GM11168 (cell line): ENCODE data around the gene LRRC8C.

Experiments
- in situ Hi-C: fragments of 300-500 bp; cut with MboI; formaldehyde crosslinking; loops from one replicate; pipeline ENCODE4 v1.12.0; 2022; ENCODE audit warnings: low sequenced_read_pairs; ENCODE audit not compliant: unreplicated experiment

Gene LRRC8C

GRCh38 chr1:89698020-89698560, 65.2 kb downstream of the LRRC8C start:
- in situ Hi-C loops: no loop called here

GRCh38 chr1:89698624-89699023, 65.7 kb downstream of the LRRC8C start:
- in situ Hi-C loops: no loop called here

DNA sequence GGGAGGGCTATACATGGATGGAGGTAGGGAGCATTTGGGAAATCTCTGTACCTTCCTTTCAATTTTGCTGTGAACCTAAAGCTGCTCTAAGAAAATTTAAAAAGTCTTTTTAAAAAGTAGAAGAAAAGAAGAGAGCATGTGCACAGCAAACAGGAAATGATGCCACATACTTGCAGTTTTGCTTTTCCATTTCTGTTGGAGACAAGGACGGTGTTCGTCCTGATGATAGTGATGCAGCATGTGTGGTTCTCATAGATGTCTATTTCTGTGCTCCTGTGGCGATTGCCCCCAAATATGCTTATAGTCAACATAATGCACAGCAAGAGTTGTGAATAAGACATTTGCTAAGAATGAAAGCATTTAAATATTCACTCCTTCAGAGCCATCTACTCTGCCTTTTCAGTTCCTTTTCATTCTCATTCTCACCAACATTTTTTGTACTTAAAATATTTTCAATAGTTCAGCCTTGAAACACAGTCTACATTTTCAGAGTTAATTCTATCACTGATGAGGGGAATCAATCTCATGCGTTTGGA, 66.6 kb downstream of the LRRC8C start:
- in situ Hi-C loops: no loop called here

DNA sequence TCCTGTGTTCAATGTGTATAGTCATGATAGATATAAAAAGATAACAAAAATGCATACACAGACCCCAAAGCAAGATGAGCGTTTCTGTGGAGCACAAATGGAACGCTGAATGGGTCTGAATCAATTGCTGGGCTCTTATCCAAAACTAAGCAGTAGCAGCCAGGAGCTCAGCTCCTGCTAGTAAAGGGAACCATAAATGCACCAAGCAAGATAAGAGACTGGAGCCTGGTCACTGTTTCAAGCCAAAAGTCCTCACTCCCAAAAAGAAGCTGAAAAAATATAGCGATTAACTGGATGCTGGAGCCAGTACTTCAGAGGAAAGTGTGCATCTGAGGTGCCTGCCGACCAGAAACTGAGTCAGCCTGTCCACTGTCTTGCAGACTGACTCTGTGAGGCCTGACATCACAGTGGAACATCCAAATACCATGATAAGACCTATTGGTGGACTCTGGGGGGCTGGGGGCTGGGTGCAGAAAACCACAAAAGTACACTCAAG, 68.9 kb downstream of the LRRC8C start:
- in situ Hi-C loops: loop anchor here (5.0 kb wide), 1 partner anchor 56 kb away; no protein-coding TSS in a partner anchor

- in situ Hi-C loops: loop anchor here (5.0 kb wide), 1 partner anchor 55 kb away; no protein-coding TSS in a partner anchor
Observed at GRCh38 chr1:89702520-89703045, 69.7 kb downstream of the LRRC8C start.

GRCh38 chr1:89703469-89703868, 70.5 kb downstream of the LRRC8C start:
- in situ Hi-C loops: loop anchor here (5.0 kb wide), 1 partner anchor 54 kb away; no protein-coding TSS in a partner anchor

- in situ Hi-C loops: loop anchor here (5.0 kb wide), 1 partner anchor 53 kb away; no protein-coding TSS in a partner anchor
Observed at GRCh38 chr1:89704014-89704413, 71.1 kb downstream of the LRRC8C start.

GRCh38 chr1:89704885-89705284, 72.0 kb downstream of the LRRC8C start:
- in situ Hi-C loops: loop anchor here (5.0 kb wide), 1 partner anchor 52 kb away; no protein-coding TSS in a partner anchor

DNA sequence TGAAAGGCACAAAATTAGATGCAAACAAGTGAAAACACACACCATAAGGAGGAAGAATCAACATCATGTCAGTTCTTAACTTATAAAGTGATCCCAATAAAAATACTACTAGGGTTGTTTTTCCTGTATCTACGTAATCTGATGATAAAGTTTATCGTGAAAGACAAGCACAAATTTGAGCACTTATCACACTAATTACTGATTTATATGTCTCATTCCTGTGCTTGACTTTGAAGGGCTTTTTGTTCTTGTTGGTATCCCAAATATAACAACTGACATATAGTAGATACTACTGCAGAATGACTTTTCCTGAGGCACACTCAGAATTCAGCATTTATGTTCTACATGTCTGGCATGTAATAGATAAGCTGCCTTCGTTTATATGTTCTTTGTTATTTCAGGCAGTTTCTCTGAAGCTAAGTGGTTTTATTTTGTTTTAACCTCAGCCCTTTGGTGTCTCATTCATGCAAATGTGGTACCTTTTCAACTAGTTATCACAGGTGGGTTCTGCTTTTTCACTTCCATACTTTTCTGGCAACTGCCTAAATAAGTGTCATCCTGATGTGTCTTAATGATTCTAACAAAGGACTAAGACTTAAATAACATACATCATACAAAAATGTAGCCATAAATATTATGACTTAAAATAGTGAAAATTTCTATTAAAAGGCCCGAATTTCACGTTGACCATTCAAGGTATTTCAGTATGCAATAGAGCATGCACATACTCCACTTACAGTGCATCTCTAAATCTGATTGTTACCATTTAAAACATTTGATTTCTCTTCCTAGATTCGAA, 73.2 kb downstream of the LRRC8C start:
- in situ Hi-C loops: no loop called here

DNA sequence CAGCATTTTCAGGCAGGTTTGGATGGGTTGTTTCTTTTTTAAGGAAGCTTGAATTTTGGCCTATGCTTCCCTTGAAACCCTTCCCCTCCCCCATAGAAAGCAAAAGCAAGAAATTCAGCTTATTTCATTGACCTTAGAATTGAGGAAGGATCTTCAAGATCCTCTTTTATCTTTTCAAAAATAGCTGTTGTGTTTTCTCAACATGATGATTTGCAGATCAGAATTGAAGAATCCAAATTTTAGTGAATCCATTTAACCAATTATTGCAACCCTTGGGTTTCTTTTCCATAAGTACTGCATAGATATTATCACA, 73.7 kb downstream of the LRRC8C start:
- in situ Hi-C loops: no loop called here

DNA sequence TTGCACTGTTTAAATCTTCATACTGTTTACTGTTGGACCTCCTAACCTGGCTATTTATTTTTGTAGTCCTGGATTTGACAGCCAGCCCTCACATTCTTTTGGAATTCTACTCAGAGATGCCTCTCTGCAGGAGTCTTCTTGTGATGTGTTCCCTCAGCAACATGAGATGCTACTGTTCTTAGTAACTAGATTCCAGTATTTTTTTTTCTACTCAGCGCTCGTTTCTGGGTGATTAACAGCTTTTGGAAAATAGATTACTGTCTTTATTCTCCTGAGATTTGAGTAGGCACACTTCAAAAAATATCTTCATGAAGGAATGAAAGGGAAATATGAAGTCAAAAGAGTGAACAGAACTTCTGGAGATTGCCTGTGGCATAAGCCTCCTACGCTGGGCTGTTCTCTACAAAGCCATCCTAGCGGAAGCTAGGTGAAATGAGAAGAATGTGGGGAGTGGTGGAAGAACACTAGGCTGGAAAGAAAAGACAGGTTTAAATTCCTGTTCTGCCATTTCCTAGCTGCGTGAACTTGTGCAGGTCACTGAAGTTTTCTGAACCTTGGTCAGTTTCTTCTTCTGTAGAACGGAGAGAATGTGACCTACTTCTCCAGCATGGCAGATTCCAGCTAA, 75.9 kb downstream of the LRRC8C start:
- in situ Hi-C loops: no loop called here

DNA sequence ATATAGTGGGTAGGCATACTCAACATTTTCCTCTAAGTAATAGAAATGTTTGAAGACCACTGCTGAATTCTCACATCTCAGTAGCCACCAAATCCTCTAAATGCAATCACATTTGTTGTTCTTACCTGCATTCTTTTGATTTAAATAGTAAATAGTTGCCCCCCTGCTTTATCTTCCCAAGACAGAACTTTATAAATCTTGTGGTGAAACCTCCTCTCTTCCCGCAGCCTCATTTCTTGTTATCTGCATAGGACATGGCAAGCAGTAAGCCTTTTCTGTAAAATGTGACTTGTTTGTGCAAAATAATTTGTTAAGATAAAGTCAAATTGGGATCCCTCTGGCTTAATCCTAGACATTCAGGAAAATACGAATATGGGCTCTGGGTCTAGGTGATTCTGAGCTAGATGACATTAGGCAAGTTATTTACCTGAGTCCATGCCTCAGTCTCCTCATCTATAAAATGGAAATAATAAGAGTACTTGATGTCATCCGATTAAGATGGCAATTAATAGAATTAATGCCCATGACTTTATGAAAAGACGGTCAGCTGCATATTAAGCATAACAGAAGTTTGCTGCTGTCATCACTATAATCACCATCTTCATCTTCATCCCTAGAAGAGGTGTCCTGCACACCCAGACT, 77.7 kb downstream of the LRRC8C start:
- in situ Hi-C loops: no loop called here

DNA sequence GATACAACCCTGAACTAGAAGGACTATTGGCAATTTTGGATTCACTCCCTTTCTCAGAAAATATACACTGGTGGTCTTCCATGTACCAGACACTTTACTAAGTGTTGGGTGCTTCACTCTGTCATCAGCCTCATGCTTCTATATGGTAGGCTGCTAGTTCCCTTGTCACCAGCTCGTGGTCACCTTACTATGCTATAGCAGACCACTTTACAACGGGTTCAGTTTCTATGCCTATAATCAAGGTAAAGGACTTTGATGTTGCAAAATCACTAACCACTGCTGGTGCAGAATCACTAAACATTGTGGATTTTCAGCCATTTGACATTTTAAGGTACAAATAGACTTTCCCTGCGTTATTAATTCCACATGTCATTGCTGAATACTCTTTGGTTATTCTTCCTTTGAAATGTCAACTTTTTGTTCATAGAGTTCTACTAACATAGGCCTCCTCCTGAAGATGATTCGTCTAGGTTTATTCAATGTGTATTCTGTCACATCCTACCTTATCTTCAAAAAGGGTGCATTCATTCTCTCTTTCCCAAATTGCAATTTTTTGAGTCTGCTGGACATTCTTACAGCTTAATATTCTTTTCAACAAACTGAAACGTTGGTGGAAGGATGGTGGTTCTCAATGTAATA, 78.3 kb downstream of the LRRC8C start:
- in situ Hi-C loops: no loop called here

DNA sequence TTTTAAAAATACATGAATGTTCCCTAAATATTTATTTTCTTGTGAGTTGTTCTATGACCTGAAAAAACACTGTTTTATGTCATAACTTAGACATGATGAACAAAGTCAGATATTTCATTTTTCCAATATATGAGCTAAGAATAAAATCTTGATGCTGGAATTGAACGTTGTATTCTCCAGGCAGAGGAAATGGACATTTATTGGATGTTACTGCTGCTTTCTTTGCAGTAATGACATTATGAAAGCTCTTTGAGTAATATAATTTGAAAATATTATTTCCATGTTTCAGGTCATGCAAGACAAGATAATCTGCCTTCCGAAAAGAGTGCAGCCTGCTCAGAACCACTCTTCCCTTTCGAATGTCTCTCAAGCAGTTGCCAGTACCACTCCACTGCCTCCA, 79.5 kb downstream of the LRRC8C start:
- in situ Hi-C loops: no loop called here

- in situ Hi-C loops: no loop called here
Observed at GRCh38 chr1:89715677-89716076, 82.8 kb downstream of the LRRC8C start.

- in situ Hi-C loops: no loop called here
Observed at GRCh38 chr1:89719502-89720306, 86.8 kb downstream of the LRRC8C start.

DNA sequence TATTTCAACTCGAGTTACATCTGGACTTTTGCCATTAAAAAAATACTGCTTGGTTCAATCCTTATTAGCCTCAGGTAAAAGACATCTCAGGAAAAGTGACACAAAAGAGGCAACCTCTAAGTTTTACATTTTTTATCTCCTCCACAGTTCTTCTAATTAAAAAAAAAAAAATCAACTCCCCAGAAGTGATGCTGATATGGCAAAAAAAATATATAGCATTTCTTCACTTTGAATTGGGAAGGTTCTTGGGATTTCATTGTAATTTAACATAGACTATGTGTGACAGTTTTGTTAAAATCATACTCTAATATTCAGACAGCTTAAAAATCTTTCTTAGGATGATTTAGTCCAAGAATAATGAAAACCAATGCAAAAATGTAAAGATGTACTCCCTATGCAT, 87.9 kb downstream of the LRRC8C start:
- in situ Hi-C loops: no loop called here

GRCh38 chr1:89721351-89721750, 88.4 kb downstream of the LRRC8C start:
- in situ Hi-C loops: no loop called here

DNA sequence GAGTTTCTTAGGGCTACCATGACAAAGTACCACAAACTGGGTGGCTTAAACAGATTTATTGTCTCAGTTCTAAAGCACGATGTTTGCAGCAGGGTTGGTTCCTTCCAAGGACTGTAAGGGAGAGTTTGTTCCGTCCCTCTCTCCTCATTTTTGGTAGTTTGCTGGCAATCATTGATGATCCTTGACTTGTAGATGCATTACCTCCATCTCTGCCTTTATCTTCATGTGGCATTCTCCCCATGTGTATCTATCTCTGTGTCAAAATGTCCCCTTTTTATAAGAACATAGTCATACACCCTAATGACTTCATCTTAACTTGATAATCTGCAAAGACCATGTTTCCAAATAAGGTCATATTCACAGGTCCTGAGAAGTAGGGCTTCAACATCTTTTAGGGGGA, 90.2 kb downstream of the LRRC8C start:
- in situ Hi-C loops: no loop called here
